HL-60 (cell line): ENCODE measurements around the gene CNTNAP3B.
"Not testable (repeated sequence)": the region's sequence is repeated elsewhere in the genome, so short reads cannot be mapped to it uniquely, and the experiment has no call there.

Source experiments
- GABPA ChIP-seq: IDR thresholded peaks from 2 replicates; pipeline ENCODE4 v1.6.1; 2012; ENCODE audit warnings: low read depth
- POLR2AphosphoS5 ChIP-seq: IDR thresholded peaks from 2 replicates; pipeline ENCODE4 v1.6.1; 2012; ENCODE audit warnings: low read depth
- TF ChIP-seq, protein P1 (sequence below): IDR thresholded peaks from one replicate; pipeline ENCODE4 v1.5.1; 2011; ENCODE audit warnings: low read length, control low read depth, inconsistent platforms; ENCODE audit not compliant: insufficient read depth

- TF ChIP-seq POLR2AphosphoS5, GABPA: not testable (repeated sequence)
- TF ChIP-seq, protein P1, sequence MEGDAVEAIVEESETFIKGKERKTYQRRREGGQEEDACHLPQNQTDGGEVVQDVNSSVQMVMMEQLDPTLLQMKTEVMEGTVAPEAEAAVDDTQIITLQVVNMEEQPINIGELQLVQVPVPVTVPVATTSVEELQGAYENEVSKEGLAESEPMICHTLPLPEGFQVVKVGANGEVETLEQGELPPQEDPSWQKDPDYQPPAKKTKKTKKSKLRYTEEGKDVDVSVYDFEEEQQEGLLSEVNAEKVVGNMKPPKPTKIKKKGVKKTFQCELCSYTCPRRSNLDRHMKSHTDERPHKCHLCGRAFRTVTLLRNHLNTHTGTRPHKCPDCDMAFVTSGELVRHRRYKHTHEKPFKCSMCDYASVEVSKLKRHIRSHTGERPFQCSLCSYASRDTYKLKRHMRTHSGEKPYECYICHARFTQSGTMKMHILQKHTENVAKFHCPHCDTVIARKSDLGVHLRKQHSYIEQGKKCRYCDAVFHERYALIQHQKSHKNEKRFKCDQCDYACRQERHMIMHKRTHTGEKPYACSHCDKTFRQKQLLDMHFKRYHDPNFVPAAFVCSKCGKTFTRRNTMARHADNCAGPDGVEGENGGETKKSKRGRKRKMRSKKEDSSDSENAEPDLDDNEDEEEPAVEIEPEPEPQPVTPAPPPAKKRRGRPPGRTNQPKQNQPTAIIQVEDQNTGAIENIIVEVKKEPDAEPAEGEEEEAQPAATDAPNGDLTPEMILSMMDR: not testable (repeated sequence)
Observed at GRCh38 chr9:42129073-42129729, at the start of gene CNTNAP3B.
